Measurements from ENCODE around the gene SNIP1.

DNA sequence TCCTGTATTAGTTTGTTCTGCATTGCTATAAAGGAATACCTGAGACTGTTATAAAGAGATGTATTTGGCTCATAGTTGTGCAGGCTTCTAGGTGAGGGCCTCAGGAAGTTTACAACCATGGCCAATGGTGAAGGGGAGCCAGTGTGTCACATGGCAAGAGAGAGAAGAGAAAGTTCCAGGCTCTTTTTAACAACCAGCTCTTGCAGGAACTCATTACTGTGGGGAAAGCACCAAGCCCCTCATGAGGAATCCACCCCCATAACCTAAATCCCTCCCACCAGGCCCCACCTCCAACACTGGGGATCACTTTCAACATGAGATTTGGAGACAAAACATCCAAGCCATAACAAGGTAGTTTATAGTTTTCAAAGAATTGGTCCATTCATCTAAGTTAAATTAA lies 34.5 kb downstream of the SNIP1 start:
- TF ChIP-seq SIRT6 (IDR thresholded peaks at IDR 0.05; ENCODE audit: low read length) = no peak
- TF ChIP-seq, protein P1, sequence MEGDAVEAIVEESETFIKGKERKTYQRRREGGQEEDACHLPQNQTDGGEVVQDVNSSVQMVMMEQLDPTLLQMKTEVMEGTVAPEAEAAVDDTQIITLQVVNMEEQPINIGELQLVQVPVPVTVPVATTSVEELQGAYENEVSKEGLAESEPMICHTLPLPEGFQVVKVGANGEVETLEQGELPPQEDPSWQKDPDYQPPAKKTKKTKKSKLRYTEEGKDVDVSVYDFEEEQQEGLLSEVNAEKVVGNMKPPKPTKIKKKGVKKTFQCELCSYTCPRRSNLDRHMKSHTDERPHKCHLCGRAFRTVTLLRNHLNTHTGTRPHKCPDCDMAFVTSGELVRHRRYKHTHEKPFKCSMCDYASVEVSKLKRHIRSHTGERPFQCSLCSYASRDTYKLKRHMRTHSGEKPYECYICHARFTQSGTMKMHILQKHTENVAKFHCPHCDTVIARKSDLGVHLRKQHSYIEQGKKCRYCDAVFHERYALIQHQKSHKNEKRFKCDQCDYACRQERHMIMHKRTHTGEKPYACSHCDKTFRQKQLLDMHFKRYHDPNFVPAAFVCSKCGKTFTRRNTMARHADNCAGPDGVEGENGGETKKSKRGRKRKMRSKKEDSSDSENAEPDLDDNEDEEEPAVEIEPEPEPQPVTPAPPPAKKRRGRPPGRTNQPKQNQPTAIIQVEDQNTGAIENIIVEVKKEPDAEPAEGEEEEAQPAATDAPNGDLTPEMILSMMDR (IDR thresholded peaks at IDR 0.05; ENCODE audit: control extremely low read depth in 1 of 3, insufficient read depth in 1 of 3, low read depth in 1 of 3, low read length in 3 of 3) = no peak
- TF ChIP-seq, protein P2, sequence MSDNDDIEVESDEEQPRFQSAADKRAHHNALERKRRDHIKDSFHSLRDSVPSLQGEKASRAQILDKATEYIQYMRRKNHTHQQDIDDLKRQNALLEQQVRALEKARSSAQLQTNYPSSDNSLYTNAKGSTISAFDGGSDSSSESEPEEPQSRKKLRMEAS (IDR thresholded peaks at IDR 0.05) = no peak
- TF ChIP-seq CEBPB (IDR thresholded peaks at IDR 0.05; ENCODE audit: low read depth, low read length) = no peak
- no peak for TF ChIP-seq RXRA (IDR thresholded peaks at IDR 0.05; ENCODE audit: insufficient read depth, low read depth, low read length)
- TF ChIP-seq EZH2 (IDR thresholded peaks at IDR 0.05; ENCODE audit: low read depth, low read length, severe bottlenecking) = no peak
- TF ChIP-seq SAP30 (IDR thresholded peaks at IDR 0.05; ENCODE audit: insufficient read depth, insufficient replicate concordance, low read length) = no peak
- TF ChIP-seq SP1 (IDR thresholded peaks at IDR 0.05; ENCODE audit: low read depth, low read length) = no peak
- TF ChIP-seq, protein P3, sequence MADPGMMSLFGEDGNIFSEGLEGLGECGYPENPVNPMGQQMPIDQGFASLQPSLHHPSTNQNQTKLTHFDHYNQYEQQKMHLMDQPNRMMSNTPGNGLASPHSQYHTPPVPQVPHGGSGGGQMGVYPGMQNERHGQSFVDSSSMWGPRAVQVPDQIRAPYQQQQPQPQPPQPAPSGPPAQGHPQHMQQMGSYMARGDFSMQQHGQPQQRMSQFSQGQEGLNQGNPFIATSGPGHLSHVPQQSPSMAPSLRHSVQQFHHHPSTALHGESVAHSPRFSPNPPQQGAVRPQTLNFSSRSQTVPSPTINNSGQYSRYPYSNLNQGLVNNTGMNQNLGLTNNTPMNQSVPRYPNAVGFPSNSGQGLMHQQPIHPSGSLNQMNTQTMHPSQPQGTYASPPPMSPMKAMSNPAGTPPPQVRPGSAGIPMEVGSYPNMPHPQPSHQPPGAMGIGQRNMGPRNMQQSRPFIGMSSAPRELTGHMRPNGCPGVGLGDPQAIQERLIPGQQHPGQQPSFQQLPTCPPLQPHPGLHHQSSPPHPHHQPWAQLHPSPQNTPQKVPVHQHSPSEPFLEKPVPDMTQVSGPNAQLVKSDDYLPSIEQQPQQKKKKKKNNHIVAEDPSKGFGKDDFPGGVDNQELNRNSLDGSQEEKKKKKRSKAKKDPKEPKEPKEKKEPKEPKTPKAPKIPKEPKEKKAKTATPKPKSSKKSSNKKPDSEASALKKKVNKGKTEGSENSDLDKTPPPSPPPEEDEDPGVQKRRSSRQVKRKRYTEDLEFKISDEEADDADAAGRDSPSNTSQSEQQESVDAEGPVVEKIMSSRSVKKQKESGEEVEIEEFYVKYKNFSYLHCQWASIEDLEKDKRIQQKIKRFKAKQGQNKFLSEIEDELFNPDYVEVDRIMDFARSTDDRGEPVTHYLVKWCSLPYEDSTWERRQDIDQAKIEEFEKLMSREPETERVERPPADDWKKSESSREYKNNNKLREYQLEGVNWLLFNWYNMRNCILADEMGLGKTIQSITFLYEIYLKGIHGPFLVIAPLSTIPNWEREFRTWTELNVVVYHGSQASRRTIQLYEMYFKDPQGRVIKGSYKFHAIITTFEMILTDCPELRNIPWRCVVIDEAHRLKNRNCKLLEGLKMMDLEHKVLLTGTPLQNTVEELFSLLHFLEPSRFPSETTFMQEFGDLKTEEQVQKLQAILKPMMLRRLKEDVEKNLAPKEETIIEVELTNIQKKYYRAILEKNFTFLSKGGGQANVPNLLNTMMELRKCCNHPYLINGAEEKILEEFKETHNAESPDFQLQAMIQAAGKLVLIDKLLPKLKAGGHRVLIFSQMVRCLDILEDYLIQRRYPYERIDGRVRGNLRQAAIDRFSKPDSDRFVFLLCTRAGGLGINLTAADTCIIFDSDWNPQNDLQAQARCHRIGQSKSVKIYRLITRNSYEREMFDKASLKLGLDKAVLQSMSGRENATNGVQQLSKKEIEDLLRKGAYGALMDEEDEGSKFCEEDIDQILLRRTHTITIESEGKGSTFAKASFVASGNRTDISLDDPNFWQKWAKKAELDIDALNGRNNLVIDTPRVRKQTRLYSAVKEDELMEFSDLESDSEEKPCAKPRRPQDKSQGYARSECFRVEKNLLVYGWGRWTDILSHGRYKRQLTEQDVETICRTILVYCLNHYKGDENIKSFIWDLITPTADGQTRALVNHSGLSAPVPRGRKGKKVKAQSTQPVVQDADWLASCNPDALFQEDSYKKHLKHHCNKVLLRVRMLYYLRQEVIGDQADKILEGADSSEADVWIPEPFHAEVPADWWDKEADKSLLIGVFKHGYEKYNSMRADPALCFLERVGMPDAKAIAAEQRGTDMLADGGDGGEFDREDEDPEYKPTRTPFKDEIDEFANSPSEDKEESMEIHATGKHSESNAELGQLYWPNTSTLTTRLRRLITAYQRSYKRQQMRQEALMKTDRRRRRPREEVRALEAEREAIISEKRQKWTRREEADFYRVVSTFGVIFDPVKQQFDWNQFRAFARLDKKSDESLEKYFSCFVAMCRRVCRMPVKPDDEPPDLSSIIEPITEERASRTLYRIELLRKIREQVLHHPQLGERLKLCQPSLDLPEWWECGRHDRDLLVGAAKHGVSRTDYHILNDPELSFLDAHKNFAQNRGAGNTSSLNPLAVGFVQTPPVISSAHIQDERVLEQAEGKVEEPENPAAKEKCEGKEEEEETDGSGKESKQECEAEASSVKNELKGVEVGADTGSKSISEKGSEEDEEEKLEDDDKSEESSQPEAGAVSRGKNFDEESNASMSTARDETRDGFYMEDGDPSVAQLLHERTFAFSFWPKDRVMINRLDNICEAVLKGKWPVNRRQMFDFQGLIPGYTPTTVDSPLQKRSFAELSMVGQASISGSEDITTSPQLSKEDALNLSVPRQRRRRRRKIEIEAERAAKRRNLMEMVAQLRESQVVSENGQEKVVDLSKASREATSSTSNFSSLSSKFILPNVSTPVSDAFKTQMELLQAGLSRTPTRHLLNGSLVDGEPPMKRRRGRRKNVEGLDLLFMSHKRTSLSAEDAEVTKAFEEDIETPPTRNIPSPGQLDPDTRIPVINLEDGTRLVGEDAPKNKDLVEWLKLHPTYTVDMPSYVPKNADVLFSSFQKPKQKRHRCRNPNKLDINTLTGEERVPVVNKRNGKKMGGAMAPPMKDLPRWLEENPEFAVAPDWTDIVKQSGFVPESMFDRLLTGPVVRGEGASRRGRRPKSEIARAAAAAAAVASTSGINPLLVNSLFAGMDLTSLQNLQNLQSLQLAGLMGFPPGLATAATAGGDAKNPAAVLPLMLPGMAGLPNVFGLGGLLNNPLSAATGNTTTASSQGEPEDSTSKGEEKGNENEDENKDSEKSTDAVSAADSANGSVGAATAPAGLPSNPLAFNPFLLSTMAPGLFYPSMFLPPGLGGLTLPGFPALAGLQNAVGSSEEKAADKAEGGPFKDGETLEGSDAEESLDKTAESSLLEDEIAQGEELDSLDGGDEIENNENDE (IDR thresholded peaks at IDR 0.05; ENCODE audit: insufficient replicate concordance, low read length) = no peak
- no peak for TF ChIP-seq RFX5 (IDR thresholded peaks at IDR 0.05; ENCODE audit: borderline replicate concordance, low read depth, low read length)
- no peak for TF ChIP-seq EP300 (IDR thresholded peaks at IDR 0.05; ENCODE audit: borderline replicate concordance in 1 of 2, low read depth in 2 of 2, low read length in 2 of 2)
- TF ChIP-seq PHF8 (conservative IDR thresholded peaks at IDR 0.05; ENCODE audit: low read depth, low read length) = no peak
- no peak for TF ChIP-seq TBP (IDR thresholded peaks at IDR 0.05; ENCODE audit: low read depth, low read length)
